OCI-LY3 (cell line): ENCODE data around the gene TUFT1.

Source experiments
- CTCF ChIP-seq: fragments of 200-600, 300-600 bp; sonication (generic); IDR thresholded peaks from 2 replicates; pipeline ENCODE4 v1.5.1; 2014; ENCODE audit warnings: antibody characterized with exemption, low read length, low read depth
- EZH2phosphoT487 ChIP-seq: fragments of 200-600 bp; shearing (Covaris generic); IDR thresholded peaks from 2 replicates; pipeline ENCODE4 v1.6.1; 2018; ENCODE audit warnings: antibody characterized with exemption, mixed run types, low read depth

- TF ChIP-seq CTCF (no peak), EZH2phosphoT487 (no peak)
These were observed 34.7 kb downstream of the TUFT1 start for GRCh38 chr1:151574575-151575529.
